Hair follicular keratinocyte (primary cell): Measurements from ENCODE around the gene NUAK2. TPM values are rescaled to one million over a fixed set of nuclear protein-coding genes. Genes with fewer than 3 reads are reported as not detected.

Source experiments
- total RNA-seq: library from RNA; depleted of rRNA; stranded (reverse); fragments of >200 nt; gene quantifications from 2 replicates; pipeline ENCODE4 v1.2.3, GENCODE V29; 2015

Gene NUAK2
- 15.5 and 18.4 TPM in 2 replicates for total RNA-seq

GRCh38 chr1:205321162-205321958, at the start of gene NUAK2:
TSS of gene NUAK2 (minus strand) at chr1:205321745. CDS start at chr1:205321628, 117 bp downstream.

GRCh38 chr1:205356440-205357139, 35.0 kb upstream of the NUAK2 start, which contains the start of gene KLHDC8A:
TSS of gene KLHDC8A (minus strand) at chr1:205356922. CDS start at chr1:205343604, 13,318 bp downstream.

Other genes starting within 250 kb of the NUAK2 start
- 0.39 and 0.87 TPM in 2 replicates for gene TMEM81, start 237.3 kb downstream of the NUAK2 start, total RNA-seq
- 7.7 and 10.7 TPM in 2 replicates for gene RBBP5, start 199.8 kb downstream of the NUAK2 start, total RNA-seq
- gene DSTYK, start 110.0 kb downstream of the NUAK2 start, total RNA-seq, result 4.7 and 5.4 TPM in 2 replicates
- 1.8 and 2.1 TPM in 2 replicates for gene TMCC2, start 93.8 kb downstream of the NUAK2 start, total RNA-seq
- not detected in 2 replicates for gene KLHDC8A, start 35.2 kb upstream of the NUAK2 start, total RNA-seq
- 2.1 and 7.1 TPM in 2 replicates for gene LEMD1, start 100.3 kb upstream of the NUAK2 start, total RNA-seq
- gene BLACAT1, start 134.3 kb upstream of the NUAK2 start, total RNA-seq, result 1.8 and 2.4 TPM in 2 replicates
- gene CDK18, start 182.9 kb upstream of the NUAK2 start, total RNA-seq, result 12.7 and 17.3 TPM in 2 replicates